ENCODE measurements around the gene CCNJL.

The CCNJL gene

GRCh38 chr5:160211352-160211751, 101.0 kb downstream of the CCNJL start:
- no peak for DNase-seq

DNA sequence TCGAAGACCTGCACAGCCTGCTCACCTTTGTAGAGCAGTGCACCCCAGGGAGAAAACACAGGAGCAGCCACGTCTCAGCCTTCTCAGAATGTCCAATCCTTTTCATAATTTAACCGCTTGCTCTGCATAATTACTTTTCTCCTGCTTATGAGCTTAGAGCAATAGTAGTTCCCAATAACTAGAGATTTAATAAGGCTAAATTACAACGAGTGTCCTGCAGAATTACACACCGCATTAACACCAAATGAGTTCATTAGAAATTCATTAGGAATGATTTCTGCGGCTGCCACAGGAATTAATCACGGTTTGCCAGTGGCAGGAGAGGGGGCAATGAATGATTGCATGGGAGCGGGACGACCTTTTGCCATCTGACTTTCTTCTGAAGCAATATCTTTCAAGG, 101.8 kb downstream of the CCNJL start:
- no peak for DNase-seq

DNA sequence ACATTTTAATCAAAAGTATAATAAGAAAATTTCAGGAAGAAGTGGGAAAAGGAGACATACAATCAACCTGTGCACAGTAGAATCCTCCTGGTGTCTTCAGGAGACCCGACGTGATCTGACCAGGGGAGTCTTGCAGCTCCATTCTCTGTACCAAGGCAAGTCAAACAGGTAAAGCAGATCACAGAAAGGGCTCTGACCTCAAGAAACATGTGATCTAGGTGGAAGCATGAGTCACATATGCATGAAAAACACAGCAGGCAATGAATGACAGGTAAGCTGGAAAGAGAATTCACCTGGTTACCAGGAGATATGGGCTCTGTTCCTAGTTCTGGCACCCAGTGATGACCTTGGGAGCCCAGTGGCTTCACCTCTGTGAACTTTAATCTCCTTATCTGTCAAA, 102.4 kb downstream of the CCNJL start:
- DNase-seq: no peak

- DNase-seq: no peak
Observed at GRCh38 chr5:160207061-160207460, 105.3 kb downstream of the CCNJL start.

All from fibroblast of upper back skin (primary cell).